ENCODE data around the gene ZNF611.
"Not testable (repeated sequence)": the region's sequence is repeated elsewhere in the genome, so short reads cannot be mapped to it uniquely, and the experiment has no call there.

Gene ZNF611

DNA sequence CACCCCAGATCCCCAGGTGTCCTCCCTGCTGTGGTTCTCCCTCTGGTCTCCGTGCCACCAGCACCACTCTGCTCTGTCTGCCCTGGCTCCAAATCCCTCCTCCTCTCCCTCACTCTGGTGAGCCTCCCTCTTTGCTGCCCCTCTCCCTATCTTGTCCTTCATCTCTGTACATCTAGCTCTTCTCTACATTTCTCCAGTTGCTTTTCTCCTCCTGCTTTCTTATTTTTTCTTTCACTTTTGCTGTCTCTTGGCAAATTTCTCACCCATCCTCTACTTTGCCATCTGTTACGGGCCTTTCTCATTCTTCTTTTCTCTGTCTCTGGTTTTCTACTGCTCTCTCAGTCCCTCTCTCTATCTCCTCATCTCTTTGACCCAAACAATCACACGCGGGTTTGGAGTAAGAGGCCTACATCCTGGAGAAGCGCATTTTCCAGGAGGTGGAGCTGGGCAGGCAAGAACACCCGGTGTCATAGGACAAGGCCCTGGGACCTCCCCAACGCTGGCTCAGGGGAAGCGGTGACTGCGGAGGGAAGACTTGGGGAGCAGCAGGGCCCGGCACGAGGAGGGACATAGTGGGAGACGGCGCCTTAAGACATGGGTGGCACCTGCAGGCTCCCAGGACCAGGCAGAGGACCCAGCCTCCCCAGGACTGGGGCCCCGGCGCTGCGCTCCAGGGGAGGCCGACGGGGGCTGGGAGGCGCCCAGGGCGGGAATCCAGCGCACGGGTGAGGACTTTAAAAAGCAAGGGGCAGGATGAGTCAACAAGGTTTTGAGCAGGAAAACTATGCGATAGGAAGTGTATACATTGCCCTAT is 9.9 kb downstream of the ZNF611 start:
- H3K27ac ChIP-seq (ENCODE audit: low read depth, low read length): no peak overlapping the region
- H3K36me3 ChIP-seq (ENCODE audit: low read length): no peaks in the 10 kb centered on the region; the same call in 1 of the 2 replicates
- no peak overlapping the region for H3K4me3 ChIP-seq (ENCODE audit: insufficient read depth, low read length, poor library complexity, severe bottlenecking)
- no peaks in the 10 kb centered on the region for H3F3A ChIP-seq (ENCODE audit: insufficient read depth)
- H3K9ac ChIP-seq (ENCODE audit: low read length): no peak overlapping the region
- no peaks in the 10 kb centered on the region for H4K20me1 ChIP-seq (ENCODE audit: low read depth, low read length)
- peaks cover 9% of the 10 kb centered on the region; the same call in 1 of the 2 replicates for H3K79me2 ChIP-seq (ENCODE audit: insufficient read depth, low read length)
- H3K9me3 ChIP-seq (ENCODE audit: insufficient read depth, low read length): no peaks in the 10 kb centered on the region
- H2AFZ ChIP-seq (ENCODE audit: low read depth, low read length, severe bottlenecking): no peak overlapping the region
- H3K4me2 ChIP-seq (ENCODE audit: low read depth, low read length, poor library complexity, severe bottlenecking): no peak overlapping the region
- no peak for TF ChIP-seq CTCF (IDR thresholded peaks at IDR 0.05; ENCODE audit: insufficient read depth, low read length, poor library complexity, severe bottlenecking)
- TF ChIP-seq EZH2phosphoT487 (conservative IDR thresholded peaks at IDR 0.05; ENCODE audit: low read length): no peak
- H3K27me3 ChIP-seq (ENCODE audit: low read length): no peaks in the 10 kb centered on the region
- H3K9me2 ChIP-seq (replicated peaks; ENCODE audit: insufficient read depth, low read length): no peaks in the 10 kb centered on the region

DNA sequence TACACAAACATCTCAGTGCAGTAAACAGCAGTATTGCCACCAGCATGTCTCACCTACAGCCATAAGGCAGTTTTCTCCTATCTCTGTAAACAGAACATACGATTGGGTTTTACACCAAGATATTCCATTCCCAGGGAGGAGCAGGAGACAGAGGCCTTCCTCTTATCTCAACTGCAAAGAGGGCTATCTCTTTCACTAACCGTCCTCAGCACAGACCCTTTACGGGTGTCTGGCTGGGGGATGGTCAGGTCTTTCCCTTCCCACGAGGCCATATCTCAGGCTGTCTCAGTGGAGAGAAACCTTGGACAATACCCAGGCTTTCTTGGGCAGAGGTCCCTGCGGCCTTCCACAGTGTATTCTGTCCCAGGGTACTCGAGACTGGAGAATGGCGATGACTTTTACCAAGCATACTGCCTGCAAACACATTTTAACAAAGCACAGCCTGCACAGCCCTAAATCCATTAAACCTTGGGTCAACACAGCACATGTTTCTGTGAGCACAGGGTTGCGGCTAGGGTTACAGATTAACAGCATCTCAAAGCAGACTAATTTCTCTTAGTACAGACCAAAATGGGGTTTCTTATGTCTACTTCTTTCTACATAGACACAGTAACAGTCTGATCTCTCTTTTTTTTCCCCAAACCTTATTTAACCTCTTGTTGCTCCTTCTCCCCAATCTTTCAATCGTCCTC is 10.8 kb downstream of the ZNF611 start:
- H3K9me2 ChIP-seq (replicated peaks; ENCODE audit: insufficient read depth, low read length); H3K36me3 ChIP-seq (ENCODE audit: low read length); H3K4me2 ChIP-seq (ENCODE audit: low read depth, low read length, poor library complexity, severe bottlenecking); H3K4me3 ChIP-seq (ENCODE audit: insufficient read depth, low read length, poor library complexity, severe bottlenecking); H4K20me1 ChIP-seq (ENCODE audit: low read depth, low read length); H3K27me3 ChIP-seq (ENCODE audit: low read length); H2AFZ ChIP-seq (ENCODE audit: low read depth, low read length, severe bottlenecking); H3K9ac ChIP-seq (ENCODE audit: low read length); H3K9me3 ChIP-seq (ENCODE audit: insufficient read depth, low read length); H3F3A ChIP-seq (ENCODE audit: insufficient read depth); H3K79me2 ChIP-seq (ENCODE audit: insufficient read depth, low read length); H3K27ac ChIP-seq (ENCODE audit: low read depth, low read length): not testable (repeated sequence)

DNA sequence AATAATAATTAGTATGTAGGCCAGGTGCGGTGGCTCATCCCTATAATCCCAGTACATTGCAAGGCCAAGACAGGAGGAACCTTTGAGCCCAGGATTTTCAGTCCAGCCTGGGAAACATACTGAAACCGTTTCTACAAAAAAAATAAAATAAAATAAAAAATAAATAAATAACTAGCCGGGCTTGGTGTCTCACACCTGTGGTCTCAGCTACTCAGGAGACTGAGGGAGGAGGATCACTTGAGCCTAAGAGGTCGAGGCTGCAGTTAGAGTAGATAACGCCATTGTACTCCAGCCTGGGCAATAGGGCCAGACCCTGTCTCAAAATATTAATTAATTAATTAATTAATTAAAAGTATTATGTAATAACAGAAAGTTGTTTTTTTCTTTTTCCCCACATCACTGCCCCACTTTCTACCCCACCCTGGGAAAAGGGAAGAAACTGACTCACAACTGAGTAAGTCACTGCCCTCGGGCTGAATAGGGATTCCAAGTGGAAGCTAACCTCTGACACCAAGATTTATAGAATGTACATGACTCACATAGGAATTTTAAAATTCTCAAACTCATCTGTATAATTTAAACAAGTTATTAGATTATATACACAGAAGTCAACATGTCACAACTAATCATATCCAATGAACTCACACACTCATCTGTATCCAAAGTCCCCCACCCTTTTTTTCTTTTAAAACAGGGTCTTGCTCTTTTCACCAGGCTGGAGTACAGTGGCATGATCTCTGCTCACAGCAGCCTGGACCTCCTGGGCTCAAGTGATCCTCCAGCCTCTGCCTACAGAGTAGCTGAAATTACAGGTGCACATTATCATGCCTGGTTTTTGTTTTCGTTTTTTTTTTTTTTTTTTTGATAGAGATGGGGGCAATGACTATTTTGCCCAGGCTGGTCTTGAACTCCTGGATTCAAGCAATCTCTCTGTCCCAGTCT is 12.5 kb downstream of the ZNF611 start:
- Histone ChIP-seq H3K27me3 (ENCODE audit: low read length) (no peaks in the 10 kb centered on the region), H3F3A (ENCODE audit: insufficient read depth) (no peaks in the 10 kb centered on the region), H3K79me2 (ENCODE audit: insufficient read depth, low read length) (peaks cover under 1% of the 10 kb centered on the region; the same call in 1 of the 2 replicates), H3K27ac (ENCODE audit: low read depth, low read length) (no peak overlapping the region), H3K9me3 (ENCODE audit: insufficient read depth, low read length) (no peaks in the 10 kb centered on the region), H4K20me1 (ENCODE audit: low read depth, low read length) (no peaks in the 10 kb centered on the region), H3K9me2 (replicated peaks; ENCODE audit: insufficient read depth, low read length) (no peaks in the 10 kb centered on the region), H3K9ac (ENCODE audit: low read length) (no peak overlapping the region), H2AFZ (ENCODE audit: low read depth, low read length, severe bottlenecking) (no peak overlapping the region), H3K4me2 (ENCODE audit: low read depth, low read length, poor library complexity, severe bottlenecking) (no peak overlapping the region), H3K36me3 (ENCODE audit: low read length) (no peaks in the 10 kb centered on the region), H3K4me3 (ENCODE audit: insufficient read depth, low read length, poor library complexity, severe bottlenecking) (no peak overlapping the region)
- TF ChIP-seq CTCF (IDR thresholded peaks at IDR 0.05; ENCODE audit: insufficient read depth, low read length, poor library complexity, severe bottlenecking) (no peak), EZH2phosphoT487 (conservative IDR thresholded peaks at IDR 0.05; ENCODE audit: low read length) (no peak)

DNA sequence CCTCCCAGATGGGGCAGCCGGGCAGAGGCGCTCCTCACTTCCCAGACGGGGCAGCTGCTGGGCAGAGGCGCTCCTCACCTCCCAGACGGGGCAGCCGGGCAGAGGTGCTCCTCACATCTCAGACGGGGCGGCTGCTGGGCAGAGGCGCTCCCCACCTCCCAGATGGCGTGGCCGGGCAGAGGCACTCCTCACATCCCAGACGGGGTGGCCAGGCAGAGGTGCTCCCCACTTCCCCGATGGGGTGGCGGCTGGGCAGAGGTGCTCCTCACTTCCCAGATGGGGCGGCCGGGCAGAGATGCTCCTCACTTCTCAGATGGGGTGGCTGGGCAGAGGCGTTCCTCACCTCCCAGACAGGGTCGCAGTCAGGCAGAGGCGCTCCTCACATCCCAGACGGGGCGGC is 14.3 kb downstream of the ZNF611 start:
- not testable (repeated sequence) for H3K79me2 ChIP-seq (ENCODE audit: insufficient read depth, low read length); H3F3A ChIP-seq (ENCODE audit: insufficient read depth); H3K27ac ChIP-seq (ENCODE audit: low read depth, low read length); H3K4me2 ChIP-seq (ENCODE audit: low read depth, low read length, poor library complexity, severe bottlenecking); H3K4me3 ChIP-seq (ENCODE audit: insufficient read depth, low read length, poor library complexity, severe bottlenecking); H3K27me3 ChIP-seq (ENCODE audit: low read length); H3K9me2 ChIP-seq (replicated peaks; ENCODE audit: insufficient read depth, low read length); H3K9me3 ChIP-seq (ENCODE audit: insufficient read depth, low read length); H3K9ac ChIP-seq (ENCODE audit: low read length); H4K20me1 ChIP-seq (ENCODE audit: low read depth, low read length); H3K36me3 ChIP-seq (ENCODE audit: low read length); H2AFZ ChIP-seq (ENCODE audit: low read depth, low read length, severe bottlenecking)
